COLO829 (cell line): ENCODE measurements around the gene DCC.

Source experiments
- DNase-seq: peaks from one replicate; pipeline ENCODE4 v3.0.0; 2012; ENCODE audit warnings: low spot score

Gene DCC

GRCh38 chr18:52510139-52510538 lies 170.1 kb downstream of the DCC start:
- DNase-seq = no peak

- no peak for DNase-seq
Observed at GRCh38 chr18:52518086-52518485, 178.1 kb downstream of the DCC start.

- DNase-seq = no peak
Observed at GRCh38 chr18:52519021-52519420, 179.0 kb downstream of the DCC start.

GRCh38 chr18:52523566-52523965 lies 183.6 kb downstream of the DCC start:
- DNase-seq = no peak

GRCh38 chr18:52531836-52532235 lies 191.8 kb downstream of the DCC start:
- no peak for DNase-seq

DNA sequence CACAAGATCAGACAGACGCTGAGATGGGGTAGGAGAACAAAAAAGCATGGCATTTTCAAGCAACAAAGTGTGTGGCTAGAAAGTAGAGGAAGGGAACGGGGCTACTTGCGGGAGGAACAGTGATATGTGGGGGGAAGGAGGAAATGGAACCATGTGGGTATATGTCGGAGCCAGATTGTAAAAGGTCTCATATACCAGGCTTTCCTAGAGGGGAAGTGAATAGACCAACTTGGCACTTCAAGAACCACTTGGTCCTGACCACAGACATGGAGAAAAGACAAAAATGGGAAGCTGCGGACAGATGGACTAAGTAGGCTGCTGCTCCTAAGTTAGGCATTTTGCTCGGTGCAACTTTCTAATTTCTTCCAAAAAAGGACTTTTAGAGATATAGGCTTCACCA lies 196.0 kb downstream of the DCC start:
- DNase-seq = no peak

DNA sequence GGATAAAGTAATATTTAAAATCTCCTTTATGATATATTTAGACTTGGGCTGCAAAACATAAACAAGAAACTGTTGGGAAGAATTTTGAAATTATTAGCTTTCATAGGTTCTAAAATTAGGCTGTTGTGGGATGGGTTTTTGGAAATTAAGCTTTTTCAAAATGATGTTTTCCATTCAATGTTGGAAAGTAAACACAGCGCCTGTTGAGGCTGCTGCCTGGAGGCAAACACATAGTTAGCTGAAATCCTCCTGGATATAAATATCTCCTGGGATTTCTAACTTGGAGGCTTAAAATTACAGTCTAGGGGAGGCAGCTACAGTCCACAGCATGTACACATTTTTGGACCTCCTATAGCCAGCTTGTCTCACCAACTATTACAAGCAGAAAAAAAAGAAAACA lies 197.3 kb downstream of the DCC start:
- no peak for DNase-seq

DNA sequence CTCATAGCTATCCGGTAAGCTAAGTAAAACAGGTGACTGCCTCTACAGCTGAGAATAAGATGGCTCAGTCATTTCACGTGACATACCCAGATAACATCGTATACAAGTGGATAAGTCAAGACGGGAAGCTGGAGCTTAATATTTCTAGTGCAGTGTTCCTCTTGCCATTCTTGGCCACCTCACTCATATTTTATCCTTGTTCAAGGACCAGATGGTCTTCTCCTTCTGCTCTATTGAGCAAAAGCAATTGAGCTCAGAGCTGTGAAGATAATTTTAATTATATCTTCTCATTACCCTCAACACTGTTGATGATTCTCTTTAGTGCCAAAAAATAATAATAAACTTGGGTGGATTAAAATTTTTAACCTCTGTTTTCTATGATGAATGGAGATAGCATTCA lies 201.1 kb downstream of the DCC start:
- no peak for DNase-seq

GRCh38 chr18:52544086-52544485 lies 204.1 kb downstream of the DCC start:
- no peak for DNase-seq

GRCh38 chr18:52546686-52547346 lies 206.8 kb downstream of the DCC start:
- DNase-seq = no peak

DNA sequence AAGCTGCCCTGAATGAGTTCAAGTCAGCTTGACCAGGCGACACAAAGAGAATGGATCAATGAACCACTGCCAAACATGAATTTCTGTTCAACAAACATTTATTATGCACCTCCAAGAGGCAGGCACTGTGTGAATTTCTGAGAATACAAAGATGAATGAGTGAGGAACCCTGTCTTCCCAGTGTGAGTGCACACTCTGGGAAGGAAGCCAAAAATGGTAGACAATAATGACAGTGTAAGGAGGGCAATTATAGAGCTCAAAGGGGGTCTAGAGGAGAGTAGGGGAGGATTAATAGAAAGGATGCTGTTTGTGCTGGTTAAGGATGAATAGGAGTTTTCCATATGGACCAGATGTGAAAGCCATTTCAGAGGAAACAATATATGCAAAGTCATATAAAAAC lies 213.4 kb downstream of the DCC start:
- DNase-seq = no peak

DNA sequence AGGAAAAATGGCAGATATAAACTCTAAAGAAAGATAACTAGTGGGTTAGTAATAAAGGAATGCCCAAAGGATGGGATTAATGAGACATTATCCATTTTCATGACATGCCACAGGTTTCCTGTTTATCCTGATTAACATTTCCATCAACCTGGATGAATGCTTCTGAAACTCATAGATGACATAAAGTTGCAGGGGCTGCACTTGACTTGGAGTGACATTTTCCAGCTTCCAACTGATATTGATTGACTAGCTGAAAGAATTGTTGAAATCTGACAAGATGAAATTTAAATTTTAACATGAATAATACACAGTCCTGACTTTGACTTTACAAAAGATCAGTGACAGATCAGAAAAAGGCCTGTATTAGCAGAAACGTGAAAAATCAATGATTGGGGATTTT lies 214.2 kb downstream of the DCC start:
- DNase-seq = no peak

- no peak for DNase-seq
Observed at GRCh38 chr18:52567360-52567759, 227.4 kb downstream of the DCC start.

- DNase-seq = no peak
Observed at GRCh38 chr18:52569492-52569891, 229.5 kb downstream of the DCC start.

- no peak for DNase-seq
Observed at GRCh38 chr18:52570975-52571374, 231.0 kb downstream of the DCC start.

DNA sequence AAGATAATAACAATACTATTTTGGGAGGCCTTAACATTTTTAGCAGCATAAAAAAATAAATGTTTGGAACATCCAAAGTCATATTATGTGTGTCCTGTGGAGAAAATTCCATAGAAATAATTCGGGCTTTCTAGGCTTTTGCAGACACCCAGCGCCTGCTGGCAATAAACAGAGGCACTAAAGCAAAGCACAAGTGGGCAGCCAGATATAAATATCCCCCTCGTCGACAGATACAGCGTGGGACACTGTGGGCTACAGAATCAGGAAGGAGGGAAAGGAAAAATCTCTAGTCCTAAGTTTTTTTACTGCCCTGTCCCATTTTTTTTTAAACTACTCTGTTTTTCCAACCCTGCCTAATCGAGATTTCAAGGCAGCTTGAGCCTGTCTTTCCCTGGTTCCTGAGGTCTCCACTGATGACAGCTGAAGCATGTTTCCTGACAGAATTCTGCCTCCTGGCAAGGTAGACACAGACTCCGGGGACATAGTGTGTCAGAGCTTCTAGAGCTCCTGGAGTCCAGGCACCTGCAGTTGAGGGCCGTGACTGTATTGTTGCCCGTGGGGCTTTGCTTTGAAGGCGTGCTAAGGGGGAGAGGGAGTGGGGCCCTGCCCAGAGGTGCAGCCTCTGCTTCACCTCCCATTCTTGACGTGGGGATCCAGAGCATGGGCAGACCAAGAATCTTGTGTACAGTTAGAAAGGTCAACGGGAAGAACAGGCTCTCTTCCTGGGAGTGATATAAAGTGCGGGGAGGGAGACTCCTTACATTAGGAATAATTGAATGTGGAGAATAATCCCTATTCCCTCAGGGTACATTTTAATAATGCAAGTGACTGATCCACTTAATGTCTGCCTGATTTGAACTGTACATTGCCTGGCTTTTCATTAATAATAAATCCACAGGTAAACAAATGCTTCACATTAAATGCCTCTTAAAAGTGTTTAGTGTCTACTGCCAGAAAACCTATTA lies 232.3 kb downstream of the DCC start:
- DNase-seq = no peak

DNA sequence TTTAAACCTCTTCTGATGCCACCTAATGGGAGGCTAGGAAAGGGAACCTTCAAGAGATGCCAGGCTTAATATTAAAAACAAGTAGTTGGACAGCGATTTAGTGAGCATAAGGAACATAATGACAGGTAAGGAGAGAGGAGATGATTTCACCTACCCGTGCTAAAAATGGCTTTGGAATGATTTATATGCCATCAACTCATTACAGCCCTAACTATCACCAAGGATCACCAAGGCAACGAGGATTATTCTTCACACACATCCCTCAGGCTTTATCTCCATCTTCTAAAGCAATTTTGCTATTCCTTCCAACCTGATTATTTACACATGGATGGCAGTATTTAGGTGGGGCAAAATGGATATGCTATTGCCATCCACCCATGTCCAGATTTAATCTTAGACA lies 237.8 kb downstream of the DCC start:
- no peak for DNase-seq

GRCh38 chr18:52582061-52582460 lies 242.1 kb downstream of the DCC start:
- no peak for DNase-seq

DNA sequence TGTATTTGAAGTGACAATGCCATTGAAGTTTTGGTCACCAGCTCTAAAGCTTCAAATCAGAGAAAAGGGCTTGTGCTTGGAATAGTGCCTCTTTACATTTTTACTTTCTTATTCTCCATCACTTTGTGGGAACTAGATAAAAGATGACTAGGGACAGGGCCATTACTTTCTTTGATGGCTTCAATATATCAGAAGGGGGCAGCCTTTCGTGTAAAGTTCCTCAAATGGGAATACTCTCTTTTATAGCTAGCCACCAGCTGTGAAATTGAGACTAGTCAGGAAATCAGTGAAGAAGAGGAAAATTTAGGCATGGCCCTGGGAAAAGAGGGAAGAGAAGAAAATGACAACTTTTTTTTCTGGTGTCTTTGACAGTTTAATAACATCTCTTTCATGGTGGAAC lies 242.5 kb downstream of the DCC start:
- no peak for DNase-seq

DNA sequence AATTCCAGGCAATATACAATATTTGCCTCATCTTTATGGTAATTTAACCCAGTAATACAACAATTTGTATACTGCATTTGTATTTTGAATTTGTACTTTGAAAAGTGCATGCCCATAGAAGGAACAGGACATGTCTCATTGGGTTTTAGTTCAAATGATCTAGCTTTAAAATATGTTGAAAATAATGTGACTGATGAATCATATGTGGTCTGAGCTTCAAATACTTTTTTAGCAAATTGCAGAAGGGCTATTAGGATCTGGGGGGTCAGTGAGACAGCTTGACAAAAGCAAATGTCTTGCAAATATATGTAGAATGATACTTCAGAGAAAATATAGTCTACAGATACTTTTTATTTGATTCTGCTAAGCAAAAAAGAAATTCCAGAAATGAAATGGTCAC lies 248.9 kb downstream of the DCC start:
- DNase-seq = no peak

- no peak for DNase-seq
Observed at GRCh38 chr18:52596748-52597435, 256.9 kb downstream of the DCC start.

DNA sequence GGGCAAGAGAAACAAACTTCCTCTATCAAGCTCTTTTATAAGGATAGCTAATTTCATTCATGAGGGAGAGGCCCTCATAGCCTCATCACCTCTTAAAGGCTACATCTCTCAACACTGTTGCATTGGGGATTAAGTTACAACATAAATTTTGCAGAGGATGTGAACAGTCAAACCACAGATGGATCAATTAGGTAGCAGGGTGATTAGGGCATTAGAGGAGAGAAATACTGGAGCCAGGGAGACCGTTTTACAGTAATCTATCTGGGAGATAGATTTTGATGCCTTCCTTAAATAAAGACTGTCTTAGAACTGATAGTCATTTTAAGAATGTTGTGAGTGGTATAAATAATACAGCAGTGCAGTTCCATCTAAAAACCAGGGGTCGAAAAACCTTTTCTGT lies 258.9 kb downstream of the DCC start:
- DNase-seq = no peak

DNA sequence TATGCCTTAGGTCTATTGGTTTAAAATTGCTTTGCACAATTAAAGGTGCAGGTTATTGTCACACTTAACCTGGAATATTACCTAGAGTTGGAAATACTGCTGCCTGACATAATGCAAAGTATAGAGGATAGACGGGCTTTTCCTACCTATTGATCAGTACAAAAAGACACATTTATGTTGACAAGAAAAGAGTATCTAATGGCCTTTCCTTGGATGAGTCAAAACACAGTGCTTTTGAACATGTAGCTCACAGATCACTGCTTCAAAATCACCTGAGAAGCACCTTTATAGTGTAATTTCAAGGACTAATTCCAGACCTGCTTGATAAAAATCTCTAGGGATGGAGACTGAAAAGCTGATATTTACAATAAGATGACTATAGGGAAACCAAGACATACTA lies 262.8 kb downstream of the DCC start:
- DNase-seq = no peak
